Esophagus squamous epithelium (tissue), 5 donors: ENCODE measurements around the gene DAZ3. TPM values are rescaled to one million over a fixed set of nuclear protein-coding genes. Genes with fewer than 3 reads are reported as not detected.
"Not testable (repeated sequence)": the region's sequence is repeated elsewhere in the genome, so short reads cannot be mapped to it uniquely, and the experiment has no call there.

Experiments
- DNase-seq: peaks from one replicate; lab custom pipeline; 2025; lab: John Stamatoyannopoulos, UW
- H3K27ac ChIP-seq, 4 donors: fragments of 200-600 bp; sonication (generic); one replicate each; pipeline ENCODE4 v1.5.1; 2016 to 2019; ENCODE audit warnings: mild to moderate bottlenecking in 1 of 4
- H3K27me3 ChIP-seq, 4 donors: fragments of 200-600 bp; sonication (generic); 1 replicate in 3 of 4; 2 replicates in 1 of 4; pipeline versions ENCODE4 v1.5.1 to v1.6.0; 2017 to 2021; ENCODE audit warnings: antibody characterized with exemption in 1 of 4
- H3K36me3 ChIP-seq, 3 donors: fragments of 200-600 bp; sonication (generic); one replicate each; pipeline ENCODE4 v1.5.1; 2016 to 2019
- H3K4me1 ChIP-seq, 3 donors: fragments of 200-600 bp; sonication (generic); one replicate each; pipeline ENCODE4 v1.5.1; 2017 to 2019
- H3K4me3 ChIP-seq, 4 donors: fragments of 200-600 bp; sonication (generic); 1 replicate in 3 of 4; 2 replicates in 1 of 4; pipeline ENCODE4 v1.5.1; 2016 to 2019; ENCODE audit warnings: mild to moderate bottlenecking in 2 of 4, moderate library complexity in 1 of 4
- H3K9me3 ChIP-seq, 3 donors: fragments of 200-600 bp; sonication (generic); one replicate each; pipeline ENCODE4 v1.5.1; 2016 to 2019
- WGBS, 2 donors: methylation state at CpG; one replicate each; pipeline ENCODE4 v1.1.5; 2018; 5-methylcytosine and 5-hydroxymethylcytosine counted together
- intact Hi-C: fragments of 100-400 bp; cut with DNase I; formaldehyde crosslinking; loops from one replicate; pipeline ENCODE4 v1.15.0; 2022
- total RNA-seq, 4 donors: library from RNA; depleted of rRNA; stranded (reverse); fragments of >200 nt; gene quantifications; one replicate each; pipeline ENCODE4 v1.1.0, GENCODE V29; 2016
- donor health status: DM: yes; HTN: yes; CAD: no.

The DAZ3 gene
- not detected for total RNA-seq

- H3K9me3 ChIP-seq, H3K4me3 ChIP-seq, H3K27me3 ChIP-seq, H3K27ac ChIP-seq, H3K4me1 ChIP-seq, DNase-seq, intact Hi-C loops, H3K36me3 ChIP-seq: not testable (repeated sequence)
- WGBS, 2 donors: no CpG with 5 or more reads among the region's 23 CpGs
Measured at GRCh38 chrY:24813293-24813692, at the start of gene DAZ3. Gene DAZ3 (minus strand): TSS chrY:24813393. CDS start chrY:24813185, 208 bp downstream.

- H3K9me3 ChIP-seq: not testable (repeated sequence)
Measured at GRCh38 chrY:24833619-24834018, 20.4 kb upstream of the DAZ3 start, which contains the start of gene DAZ4. Gene DAZ4 (plus strand): TSS chrY:24833919. CDS start chrY:24834127, 208 bp downstream.

GRCh38 chrY:24825069-24825468 lies 11.9 kb upstream of the DAZ3 start:
- H3K4me3 ChIP-seq, H3K4me1 ChIP-seq, H3K27ac ChIP-seq, H3K36me3 ChIP-seq, DNase-seq, intact Hi-C loops, H3K27me3 ChIP-seq, H3K9me3 ChIP-seq: not testable (repeated sequence)
- WGBS, 2 donors: no CpG with 5 or more reads among the region's 4 CpGs

More at GRCh38 chrY:24833619-24834018, 20.4 kb upstream of the DAZ3 start, which contains the start of gene DAZ4:
- H3K27me3 ChIP-seq, H3K27ac ChIP-seq, intact Hi-C loops, DNase-seq, H3K4me3 ChIP-seq, H3K36me3 ChIP-seq, H3K4me1 ChIP-seq: not testable (repeated sequence)
- no CpG with 5 or more reads among the region's 23 CpGs for WGBS, 2 donors

- H3K27ac ChIP-seq, H3K27me3 ChIP-seq, H3K9me3 ChIP-seq, H3K4me3 ChIP-seq, H3K36me3 ChIP-seq, DNase-seq, intact Hi-C loops, H3K4me1 ChIP-seq: not testable (repeated sequence)
- no CpG with 5 or more reads among the region's 4 CpGs for WGBS, 2 donors
Measured at GRCh38 chrY:24824184-24824879, 11.1 kb upstream of the DAZ3 start.

GRCh38 chrY:24821836-24822235 lies 8.6 kb upstream of the DAZ3 start:
- H3K4me1 ChIP-seq, H3K36me3 ChIP-seq, H3K27me3 ChIP-seq, intact Hi-C loops, DNase-seq, H3K27ac ChIP-seq, H3K4me3 ChIP-seq, H3K9me3 ChIP-seq: not testable (repeated sequence)
- no CpG with 5 or more reads among the region's 3 CpGs for WGBS, 2 donors

Other genes with a start within 250 kb of the DAZ3 start
- not detected for gene BPY2B, start 195.4 kb downstream of the DAZ3 start, total RNA-seq
- not detected for gene DAZ4, start 20.5 kb upstream of the DAZ3 start, total RNA-seq
- gene BPY2C, start 238.7 kb upstream of the DAZ3 start, total RNA-seq: not detected